HuH-7 (cell line): ENCODE results near the gene PLXDC2.
A peak's percentile ranks its signal among the peaks of the same experiment; 100 is the strongest.

Source experiments
- DNase-seq: peaks from one replicate; pipeline ENCODE4 v3.0.0; 2011; ENCODE audit warnings: low spot score

Gene PLXDC2

DNA sequence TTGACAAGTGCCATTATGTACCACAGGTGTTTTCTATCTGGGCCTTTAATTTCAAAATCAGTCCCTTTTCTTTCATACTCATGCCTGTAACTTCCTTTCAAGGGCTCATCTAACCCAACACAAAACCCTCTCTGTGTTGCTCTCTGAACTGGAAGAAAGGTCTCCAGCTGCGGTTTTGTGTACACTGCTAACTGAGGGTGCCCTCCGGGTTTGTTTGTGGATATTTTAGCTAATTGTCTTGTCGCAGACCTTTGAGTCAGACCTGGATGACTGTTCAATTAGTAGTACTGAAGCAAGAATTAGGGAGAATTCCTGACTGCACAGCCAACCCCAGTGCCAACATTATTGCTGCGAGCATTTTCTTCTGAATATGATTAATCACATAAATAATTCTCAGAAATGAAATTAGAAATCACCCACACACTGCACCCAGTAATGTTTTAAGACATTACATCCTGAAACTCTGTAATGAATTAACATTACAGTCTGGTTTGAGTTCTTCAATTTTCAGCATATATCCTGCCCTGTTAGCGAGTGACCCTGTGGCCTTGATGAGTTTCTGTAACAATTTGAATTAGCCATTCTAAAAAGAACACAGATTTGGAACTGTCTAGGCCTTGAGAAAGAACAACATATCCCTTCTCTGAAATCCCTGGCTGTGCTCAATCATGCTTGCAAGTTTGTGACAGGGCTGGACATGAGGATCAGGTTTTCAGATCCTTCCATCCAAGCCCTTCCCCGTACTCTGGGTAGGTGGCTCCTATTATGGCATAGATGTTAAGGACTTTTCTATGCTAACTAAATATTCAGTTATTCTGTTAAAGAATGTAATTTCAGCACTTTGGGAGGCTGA is 460.1 kb downstream of the PLXDC2 start:
- peak; percentile 5 for DNase-seq

DNA sequence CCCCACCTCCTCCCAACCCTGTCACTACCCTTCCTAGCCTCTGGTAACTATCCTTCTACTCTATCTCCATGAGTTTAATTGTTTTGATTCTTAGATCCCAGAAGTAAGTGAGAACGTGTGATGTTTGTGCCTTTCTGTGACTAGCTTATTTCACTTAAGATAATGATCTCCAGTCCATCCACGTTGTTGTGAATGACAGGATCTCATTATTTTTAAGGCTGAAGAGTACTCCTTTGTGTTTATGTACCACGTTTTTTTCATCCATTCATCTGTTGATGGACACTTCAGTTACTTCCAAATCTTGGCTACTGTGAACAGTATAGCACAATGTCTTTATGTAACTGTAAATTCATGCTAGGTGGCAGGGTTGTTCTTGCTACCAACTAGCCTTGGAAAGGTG is 461.6 kb downstream of the PLXDC2 start:
- no peak for DNase-seq

DNA sequence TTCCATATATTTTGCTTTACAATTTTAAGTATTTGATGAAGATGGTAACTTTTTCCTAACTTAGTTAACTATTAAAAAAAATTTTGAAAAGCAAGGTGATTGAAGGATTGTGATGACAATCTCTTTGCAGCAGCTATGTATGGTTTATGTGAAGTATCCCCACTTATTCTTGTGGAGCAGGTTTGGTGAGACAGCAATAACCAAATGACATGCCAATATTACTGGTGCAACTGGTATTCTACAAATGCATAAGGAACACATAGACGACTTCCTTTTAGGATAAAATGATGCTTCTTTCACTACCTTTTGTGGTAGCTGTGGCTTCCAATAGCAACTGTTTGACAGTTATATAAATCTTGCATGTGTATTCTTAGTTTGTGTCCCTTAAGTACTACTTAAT is 465.3 kb downstream of the PLXDC2 start:
- no peak for DNase-seq

DNA sequence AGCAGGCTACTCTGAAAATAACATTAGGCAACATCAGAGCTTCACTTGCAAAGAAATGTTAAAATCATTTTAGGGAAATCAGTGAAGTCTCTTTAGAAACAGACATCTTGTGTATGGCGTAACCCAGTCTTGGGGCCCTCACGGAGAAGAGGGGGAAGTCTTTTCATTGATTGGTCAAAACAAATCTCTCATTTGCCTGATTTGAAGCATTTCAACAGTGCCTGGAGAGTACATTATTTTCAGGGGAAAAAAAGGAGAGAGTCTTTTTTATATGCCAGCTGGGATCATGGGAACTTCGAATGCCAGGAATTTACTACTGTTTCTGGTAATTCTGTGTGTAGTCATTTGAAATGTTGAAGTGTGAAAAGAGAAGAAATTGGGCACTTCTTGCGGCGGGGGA is 471.4 kb downstream of the PLXDC2 start:
- DNase-seq = no peak

DNA sequence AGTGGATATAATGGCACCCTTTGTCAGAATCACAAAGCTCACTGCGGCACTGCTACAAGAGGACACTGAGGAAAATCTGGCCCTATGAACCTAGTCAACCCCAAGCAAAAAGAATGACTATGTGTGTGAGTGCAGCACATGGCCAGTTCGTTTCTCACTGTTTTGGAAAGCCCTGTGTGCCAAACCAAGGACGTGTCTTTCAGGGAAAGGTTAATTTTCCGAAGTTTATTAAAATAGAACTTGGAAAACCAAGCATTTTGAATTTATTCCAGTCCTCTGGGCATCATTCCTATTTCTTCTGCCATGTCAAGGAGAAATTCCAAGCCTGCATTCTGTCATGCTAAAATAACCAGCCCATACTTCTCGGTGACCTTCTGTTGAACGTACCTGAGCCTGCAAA is 471.8 kb downstream of the PLXDC2 start:
- DNase-seq = no peak

DNA sequence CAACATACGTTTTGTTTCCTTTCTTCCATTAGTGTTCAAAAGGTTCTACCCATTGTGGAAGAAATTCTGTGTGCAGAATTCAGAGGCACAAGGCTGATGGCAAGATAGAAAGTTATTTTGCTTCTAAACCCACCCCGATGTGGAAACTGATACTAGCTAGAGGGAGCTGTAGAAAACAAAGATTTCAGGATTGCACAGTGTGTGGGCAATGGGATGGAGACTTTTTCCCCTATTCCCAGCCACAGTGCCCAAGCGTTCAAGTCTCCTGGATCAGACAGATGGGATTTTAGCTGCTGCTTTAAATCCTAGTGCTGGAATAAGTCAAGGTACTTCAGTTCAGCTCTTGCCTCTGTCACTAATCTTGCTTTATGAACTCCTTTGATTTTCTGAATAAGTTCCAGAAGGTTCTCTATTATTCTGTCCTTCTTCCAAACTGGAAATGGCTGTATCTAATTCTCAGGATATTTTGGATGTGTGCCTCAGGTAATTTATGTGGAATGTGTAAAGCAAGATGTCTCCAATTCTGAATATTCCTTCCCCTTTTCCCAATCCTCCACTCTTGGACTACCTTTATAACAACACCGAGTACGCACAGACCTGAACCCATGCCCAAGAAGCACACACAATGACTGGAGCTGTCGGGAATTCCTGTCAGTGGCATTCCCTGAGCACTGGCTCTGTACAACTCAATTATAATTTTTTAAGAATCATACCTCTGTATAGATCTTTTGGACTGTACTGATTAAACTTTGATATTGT is 473.0 kb downstream of the PLXDC2 start:
- no peak for DNase-seq

DNA sequence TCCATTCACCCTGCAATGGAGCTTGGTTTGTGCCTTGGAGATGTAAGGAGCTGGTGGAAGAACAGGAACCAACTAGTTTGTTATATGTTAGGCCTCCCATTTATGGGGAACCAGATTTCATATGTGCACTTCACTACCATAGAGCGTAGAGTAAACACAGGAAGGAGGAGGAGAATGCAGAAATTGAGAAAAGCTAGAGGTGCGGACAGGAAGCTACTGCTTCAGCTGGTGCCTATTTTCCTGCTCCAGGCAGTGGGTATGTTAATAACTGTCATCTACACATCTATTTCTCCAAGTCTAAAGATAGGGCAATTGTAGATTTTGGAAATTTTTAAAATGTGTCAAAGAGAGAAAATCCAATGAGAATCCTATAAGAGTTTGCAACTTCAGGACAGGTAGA is 482.2 kb downstream of the PLXDC2 start:
- DNase-seq = no peak

DNA sequence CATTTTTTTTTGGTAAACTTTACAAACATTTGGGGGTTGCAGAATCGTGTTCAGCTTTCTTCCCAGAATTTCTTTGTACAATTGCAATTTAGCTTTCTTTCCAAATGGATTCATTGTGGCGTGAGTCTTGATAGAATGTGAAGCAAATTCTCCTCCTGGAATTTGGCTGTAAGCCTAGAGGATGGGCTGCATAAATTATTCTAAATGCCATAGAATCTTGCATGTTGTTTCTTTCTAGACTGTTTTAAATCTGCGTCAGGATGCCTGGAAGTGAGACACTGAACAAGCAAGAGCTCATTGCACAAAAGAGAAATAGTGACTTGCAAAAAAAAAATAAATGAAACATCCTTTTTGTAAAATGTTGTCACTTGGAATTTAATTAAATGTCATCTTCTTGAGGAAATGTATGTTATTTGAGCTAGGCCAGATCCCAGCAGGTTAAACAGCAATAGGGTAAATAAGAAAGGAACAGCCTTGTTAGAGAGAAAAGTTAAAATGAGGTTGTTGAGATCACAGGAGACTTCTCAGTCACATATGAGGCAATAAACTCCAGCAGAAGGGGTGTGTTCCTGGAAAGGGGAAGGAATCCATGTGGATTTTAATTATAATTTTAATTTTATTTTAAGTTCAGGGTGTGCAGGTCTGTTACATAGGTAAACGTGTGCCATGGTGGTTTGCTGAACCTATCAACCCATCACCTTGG is 483.0 kb downstream of the PLXDC2 start:
- DNase-seq = no peak

DNA sequence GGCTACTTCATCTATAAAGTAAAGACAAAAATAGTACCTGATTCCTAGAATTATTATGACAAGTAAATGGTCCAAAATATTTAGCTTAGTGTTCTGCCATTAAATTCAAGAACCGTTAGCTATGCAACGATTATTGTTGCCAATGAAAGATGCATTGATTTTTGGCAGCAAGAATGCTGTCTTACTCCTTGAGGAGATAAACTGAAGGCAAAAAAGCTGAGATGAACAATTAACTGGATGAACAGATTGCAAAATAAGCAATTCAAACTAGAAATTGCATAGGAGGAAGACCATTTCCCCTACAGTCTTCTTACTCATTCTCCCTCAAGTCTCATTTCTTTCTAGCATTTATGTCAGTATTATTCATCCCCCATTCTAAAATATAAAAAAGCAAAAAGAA is 484.5 kb downstream of the PLXDC2 start:
- DNase-seq = no peak

DNA sequence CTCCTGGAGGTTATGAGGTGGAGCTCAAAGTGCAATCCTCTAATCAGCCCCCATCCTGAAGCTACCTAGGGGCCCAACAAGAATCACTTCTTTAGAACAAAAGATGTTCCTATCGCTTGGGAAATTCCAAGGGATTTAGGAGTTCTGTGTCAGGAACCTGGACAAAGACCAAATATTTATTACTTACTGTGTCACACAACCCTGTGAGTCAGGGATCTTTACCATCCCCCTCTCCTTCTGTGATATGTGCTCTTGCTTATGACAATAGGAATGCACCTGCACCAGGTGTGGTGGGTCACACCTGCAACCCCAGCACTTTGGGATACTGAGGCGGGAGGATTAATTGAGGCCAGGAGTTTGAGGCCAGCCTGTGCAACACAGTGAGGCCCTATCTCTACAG is 485.8 kb downstream of the PLXDC2 start:
- DNase-seq = no peak

DNA sequence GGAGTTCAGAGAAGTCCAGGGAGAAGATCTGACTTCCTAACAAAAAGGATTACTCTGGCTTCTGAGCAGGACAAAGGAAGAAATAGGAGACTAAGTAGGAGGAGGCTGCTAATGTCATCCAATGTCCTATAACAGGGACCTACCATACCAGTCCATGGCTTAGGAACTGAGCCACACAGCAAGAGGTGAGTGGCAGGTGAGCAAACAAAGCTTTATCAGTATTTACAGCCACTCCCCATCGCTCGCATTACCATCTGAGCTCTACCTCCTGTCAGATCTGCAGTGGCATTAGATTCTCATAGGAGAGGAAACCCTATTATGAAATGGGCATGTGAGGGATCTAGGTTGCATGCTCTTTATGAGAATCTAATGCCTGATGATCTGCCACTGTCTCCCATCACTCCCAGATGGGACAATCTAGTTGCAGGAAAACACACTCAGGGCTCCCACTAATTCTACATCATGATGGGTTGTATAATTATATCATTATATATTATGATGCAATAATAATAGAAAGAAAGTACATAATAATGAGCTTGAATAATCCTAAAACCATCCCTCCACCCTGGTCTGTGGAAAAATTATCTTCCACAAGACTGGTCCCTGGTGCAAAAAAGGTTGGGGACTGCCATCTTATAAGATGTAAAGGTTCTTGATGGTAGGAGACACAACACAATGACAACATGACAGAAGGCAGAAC is 487.4 kb downstream of the PLXDC2 start:
- DNase-seq = no peak

DNA sequence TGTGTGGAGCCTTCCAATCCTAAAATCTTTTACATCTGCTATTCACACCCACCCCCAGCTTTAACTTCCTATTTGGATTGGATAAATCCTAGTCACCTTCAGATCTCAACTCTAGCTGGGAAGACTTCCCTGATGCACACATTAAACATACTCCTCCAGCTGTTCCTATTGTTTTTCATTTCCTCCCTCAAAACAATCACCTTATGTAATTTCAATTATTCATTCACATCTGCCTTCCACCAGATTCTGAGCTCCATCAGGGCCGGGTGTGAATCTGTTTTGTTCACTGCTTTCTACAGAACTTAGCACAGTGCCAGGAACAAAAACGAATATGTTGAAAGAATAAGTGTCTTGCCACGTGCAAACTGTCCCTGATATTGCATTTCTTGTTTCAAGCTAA is 497.4 kb downstream of the PLXDC2 start:
- DNase-seq = no peak

DNA sequence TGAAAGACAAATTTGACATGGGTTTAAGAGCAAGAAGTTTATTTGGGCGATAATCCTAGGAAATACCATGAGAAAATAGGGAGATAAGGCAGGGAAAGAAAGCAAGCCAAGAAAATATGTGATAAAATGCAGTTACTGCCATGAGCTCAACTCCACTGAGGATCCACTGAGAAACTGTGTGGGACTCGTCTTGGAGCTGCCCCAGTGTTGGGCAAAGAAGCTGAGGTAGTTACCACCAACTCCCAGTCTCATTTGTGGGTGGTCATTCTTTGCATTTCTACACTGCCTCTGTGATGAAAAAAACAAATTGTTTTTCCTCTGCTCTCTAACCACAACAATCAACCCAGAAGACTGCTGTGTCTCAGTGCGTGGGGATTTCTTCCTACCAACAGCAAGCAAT is 498.2 kb downstream of the PLXDC2 start:
- no peak for DNase-seq

DNA sequence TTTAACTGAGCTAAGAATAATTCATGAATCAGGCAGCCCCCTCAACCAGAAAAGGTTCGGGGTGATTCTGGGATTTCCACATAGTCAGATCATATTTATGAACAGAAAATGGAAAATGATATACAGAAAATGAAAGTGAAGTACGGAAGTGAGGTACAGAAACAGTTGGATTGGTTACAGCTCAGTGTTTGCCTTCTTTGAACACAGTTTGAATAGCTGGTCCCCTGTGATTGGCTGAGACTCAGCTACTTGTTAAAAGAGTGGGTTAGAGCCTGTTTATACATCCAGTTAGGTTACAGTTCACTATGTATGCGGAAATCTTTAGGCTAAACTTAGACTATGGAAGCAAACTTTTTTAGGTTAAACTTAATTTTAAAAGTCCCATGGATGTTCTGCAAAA is 511.7 kb downstream of the PLXDC2 start:
- DNase-seq = no peak

DNA sequence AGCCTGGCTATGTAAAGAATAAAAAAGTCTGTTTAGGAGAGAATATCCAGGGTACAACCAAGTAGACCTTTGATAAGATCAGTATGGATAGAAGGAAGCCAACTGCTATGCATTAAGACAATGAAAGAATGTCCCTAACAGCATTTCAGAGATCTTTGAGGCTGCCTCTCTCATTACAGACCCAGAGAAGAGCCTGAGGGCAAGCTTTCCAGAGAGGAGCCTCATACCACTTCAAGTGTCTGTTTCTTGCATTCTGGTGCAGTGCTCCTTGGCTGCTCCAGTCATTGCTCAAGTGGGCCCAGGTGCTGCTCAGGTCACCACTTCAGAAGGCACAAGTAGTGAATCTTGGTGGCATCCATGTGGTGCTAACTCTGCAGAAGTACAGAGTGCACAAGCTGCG is 514.0 kb downstream of the PLXDC2 start:
- no peak for DNase-seq

DNA sequence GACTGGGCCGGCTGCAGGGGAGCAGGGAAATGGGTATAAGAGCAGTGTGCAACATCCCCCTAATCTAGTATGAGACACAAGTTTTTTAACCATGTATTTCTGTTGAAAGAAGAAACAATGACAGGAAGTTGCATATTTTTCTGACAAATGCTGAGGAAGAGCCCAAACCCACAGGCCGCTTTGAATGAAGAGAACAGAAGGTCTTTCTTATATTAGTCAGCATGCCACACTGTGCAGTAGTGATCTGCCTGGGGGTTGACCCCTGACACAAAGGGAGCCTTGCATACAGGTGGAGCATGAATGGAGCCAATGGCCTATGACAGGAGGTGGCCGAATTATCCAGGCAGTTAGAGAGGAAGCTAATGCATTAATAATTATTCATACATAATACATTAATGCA is 518.3 kb downstream of the PLXDC2 start:
- DNase-seq = no peak
